Common myeloid progenitor, CD34-positive (primary cell): ENCODE results near the gene MAN1A1.

Experiments used
- CTCF ChIA-PET: fragments of 350-600 bp; sonication (Branson Sonifier 250); formaldehyde crosslinking; loops from one replicate; lab custom pipeline; 2021; ENCODE audit warnings: antibody characterized with exemption; lab: Charles Lee
- POLR2A ChIA-PET: fragments of 350-600 bp; sonication (Branson Sonifier 250); formaldehyde crosslinking; loops from one replicate; lab custom pipeline; 2021; ENCODE audit warnings: antibody characterized with exemption; lab: Charles Lee
- DNase-seq, 3 donors: peaks; one replicate each; pipeline versions ENCODE4 v3.0.0 to v3.0.0-alpha.2; 2013
- H3K27ac ChIP-seq, 2 experiments: 1 replicate in 1 of 2; 2 replicates in 1 of 2; pipeline ENCODE4 v1.7.0; 2013; ENCODE audit warnings: inconsistent platforms in 2 of 2, low read length in 2 of 2, mild to moderate bottlenecking in 2 of 2, low read depth in 1 of 2, moderate library complexity in 1 of 2; ENCODE audit not compliant: severe bottlenecking in 2 of 2, insufficient read depth in 1 of 2, poor library complexity in 1 of 2
- H3K27me3 ChIP-seq, 5 experiments: replicated peaks in 2 of 5; 1 replicate in 3 of 5; 2 replicates in 2 of 5; pipeline versions ENCODE4 v1.6.1 to v1.7.0; 2013; ENCODE audit warnings: low read length in 4 of 5, mild to moderate bottlenecking in 2 of 5, moderate library complexity in 2 of 5, inconsistent platforms in 1 of 5; ENCODE audit not compliant: insufficient read depth in 5 of 5, control insufficient read depth in 4 of 5
- H3K36me3 ChIP-seq, 4 experiments: 1 replicate in 2 of 4; 2 replicates in 2 of 4; pipeline versions ENCODE4 v1.6.1 to v1.7.0; 2013; ENCODE audit warnings: low read length in 3 of 4, control low read depth in 1 of 4, mild to moderate bottlenecking in 1 of 4; ENCODE audit not compliant: control insufficient read depth in 4 of 4, insufficient read depth in 4 of 4
- H3K4me1 ChIP-seq, 4 experiments: 1 replicate in 3 of 4; 2 replicates in 1 of 4; pipeline versions ENCODE4 v1.6.1 to v1.7.1; 2013; ENCODE audit warnings: low read length in 3 of 4, mild to moderate bottlenecking in 3 of 4, control low read depth in 1 of 4, inconsistent platforms in 1 of 4, moderate library complexity in 1 of 4; ENCODE audit not compliant: control insufficient read depth in 4 of 4, insufficient read depth in 4 of 4; ENCODE audit errors: control extremely low read depth in 1 of 4
- H3K4me3 ChIP-seq, 7 experiments: 1 replicate in 4 of 7; 2 replicates in 3 of 7; pipeline versions ENCODE4 v1.5.1 to v1.7.0; 2013; ENCODE audit warnings: mild to moderate bottlenecking in 7 of 7, low read length in 6 of 7, moderate library complexity in 6 of 7, inconsistent platforms in 2 of 7, low read depth in 2 of 7, control low read depth in 1 of 7; ENCODE audit not compliant: insufficient read depth in 4 of 7, control insufficient read depth in 1 of 7; ENCODE audit errors: extremely low read depth in 1 of 7
- H3K9me3 ChIP-seq, 5 experiments: 1 replicate in 4 of 5; 2 replicates in 1 of 5; pipeline versions ENCODE4 v1.6.1 to v1.7.1; 2013; ENCODE audit warnings: low read length in 4 of 5, mild to moderate bottlenecking in 2 of 5, inconsistent platforms in 1 of 5, low read depth in 1 of 5, moderate library complexity in 1 of 5; ENCODE audit not compliant: control insufficient read depth in 4 of 5, insufficient read depth in 2 of 5; ENCODE audit errors: control extremely low read depth in 1 of 5
- WGBS: methylation state at CpG from one replicate; pipeline ENCODE4 v1.1.5; 2013; ENCODE audit not compliant: insufficient coverage; 5-methylcytosine and 5-hydroxymethylcytosine counted together

The MAN1A1 gene

DNA sequence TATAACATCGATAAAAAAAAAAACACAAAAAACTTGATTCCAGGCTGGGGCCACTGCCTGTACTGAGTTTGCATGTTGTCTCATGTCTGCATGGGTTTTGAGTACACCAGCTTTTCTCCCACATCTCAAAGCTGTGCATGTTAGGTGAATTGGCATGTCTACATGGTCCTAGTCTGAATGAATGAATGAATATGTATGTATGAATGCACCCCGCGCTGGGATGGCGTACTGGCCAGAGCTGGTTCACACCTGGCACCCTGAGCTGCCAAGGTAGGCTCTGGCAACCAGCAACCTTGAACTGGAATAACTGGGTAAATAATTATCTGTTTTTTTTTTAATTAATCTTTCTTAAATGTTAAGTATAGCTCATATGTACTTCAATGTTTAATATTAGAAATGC is 131.0 kb downstream of the MAN1A1 start:
- no CpG with 5 or more reads among the region's 4 CpGs for WGBS
- Histone ChIP-seq H3K4me1 (no peaks in the 10 kb centered on the region), H3K27me3 (no peaks in the 10 kb centered on the region), H3K9me3 (no peaks in the 10 kb centered on the region), H3K4me3 (no peak overlapping the region), H3K27ac (no peak overlapping the region), H3K36me3 (peaks cover under 1 to 11% (median 4%) of the 10 kb centered on the region in 4 experiments)
- no peak for DNase-seq
- ChIA-PET POLR2A (no interaction called here), CTCF (interaction anchor here (0.7 to 2.4 kb wide), 3 partner anchors 9 to 14 kb away, joined by 3 to 9 read pairs (median 4); no protein-coding TSS in a partner anchor)

DNA sequence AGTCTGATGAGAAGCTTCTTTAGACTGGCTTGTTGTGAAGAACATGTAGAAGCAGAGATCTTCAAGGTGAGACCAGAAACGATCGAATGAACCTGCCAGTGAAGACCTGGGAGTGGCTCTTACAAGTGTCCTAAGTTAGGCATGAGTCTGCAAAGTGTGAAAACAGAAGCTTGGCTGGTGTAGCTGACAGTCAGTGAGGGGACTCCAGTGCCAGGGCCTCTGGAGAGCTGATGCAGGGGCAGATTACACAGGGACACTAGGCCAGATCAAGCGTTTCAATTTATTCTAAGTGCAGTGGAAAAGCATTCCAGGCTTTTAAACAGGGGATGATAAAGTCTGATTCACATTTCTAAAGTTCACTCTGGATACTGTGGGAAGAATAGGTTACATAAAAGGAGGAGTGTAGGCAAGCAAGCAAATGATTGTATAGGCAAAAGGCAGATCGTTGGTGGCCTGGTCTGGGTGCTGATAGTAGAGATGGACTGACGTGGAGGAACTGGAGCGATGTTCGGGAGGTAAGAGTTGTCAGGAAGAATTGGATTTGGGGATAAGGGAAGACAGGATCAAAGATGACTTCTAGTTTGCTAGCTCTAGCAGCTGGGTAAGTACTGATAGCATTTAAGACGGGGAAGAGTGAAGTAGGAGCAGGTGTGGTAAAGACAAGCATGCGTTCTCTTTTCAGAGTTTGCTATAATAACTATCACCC is 133.5 kb downstream of the MAN1A1 start:
- Histone ChIP-seq H3K27me3 (no peaks in the 10 kb centered on the region), H3K27ac (no peak overlapping the region), H3K4me1 (no peaks in the 10 kb centered on the region), H3K36me3 (peaks cover 4 to 15% (median 5%) of the 10 kb centered on the region in 4 experiments), H3K9me3 (no peaks in the 10 kb centered on the region), H3K4me3 (no peak overlapping the region)
- ChIA-PET POLR2A (no interaction called here), CTCF (no interaction called here)
- WGBS = 99% methylated on average over 7 of the region's 9 CpGs
- no peak for DNase-seq

DNA sequence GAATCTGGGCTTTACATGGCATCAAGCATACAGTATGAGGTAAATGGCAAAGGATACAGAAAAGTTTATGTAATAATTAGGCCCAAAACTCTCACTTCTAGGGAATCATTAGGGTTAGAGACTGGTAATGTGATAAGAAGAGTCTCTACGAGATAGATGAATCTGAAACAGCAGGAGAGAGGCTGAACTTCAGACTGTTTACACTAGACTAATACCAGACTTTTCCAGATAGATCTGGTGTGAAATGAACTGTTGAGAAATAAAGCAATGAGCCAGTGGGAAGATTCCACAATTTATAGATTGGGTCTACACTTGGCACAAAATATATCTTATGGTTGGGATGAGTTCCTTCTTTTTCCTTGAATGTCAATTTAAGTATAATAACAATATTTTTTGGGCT is 134.3 kb downstream of the MAN1A1 start:
- H3K4me1 ChIP-seq = no peaks in the 10 kb centered on the region
- H3K27ac ChIP-seq = no peak overlapping the region
- ChIA-PET CTCF (no interaction called here), POLR2A (no interaction called here)
- H3K9me3 ChIP-seq = no peaks in the 10 kb centered on the region
- peaks cover 5 to 15% (median 7%) of the 10 kb centered on the region in 4 experiments for H3K36me3 ChIP-seq
- no CpG with 5 or more reads among the region's 1 CpG for WGBS
- H3K27me3 ChIP-seq = no peaks in the 10 kb centered on the region
- DNase-seq = no peak
- no peak overlapping the region for H3K4me3 ChIP-seq

DNA sequence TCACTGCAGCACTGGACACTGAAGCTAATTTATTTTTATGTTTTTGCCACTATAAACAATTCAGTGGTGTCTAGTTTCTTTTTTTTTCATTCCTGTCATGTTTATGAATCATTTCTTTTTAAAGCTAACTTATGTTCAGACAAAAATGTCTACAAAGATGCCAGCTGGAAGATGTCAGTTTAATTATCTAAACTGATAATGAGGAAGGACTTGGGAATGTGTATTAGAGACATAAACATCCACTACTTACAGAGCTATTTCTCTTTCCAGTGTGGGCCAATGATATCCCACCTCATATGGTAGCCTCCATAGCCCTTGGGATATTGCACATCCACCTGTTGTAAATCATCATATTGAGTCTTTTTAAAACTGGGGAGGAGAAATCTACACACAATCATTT is 139.0 kb downstream of the MAN1A1 start:
- Histone ChIP-seq H3K27ac (no peak overlapping the region), H3K9me3 (no peaks in the 10 kb centered on the region), H3K27me3 (no peaks in the 10 kb centered on the region), H3K4me1 (peaks cover 0 to 21% (median 3%) of the 10 kb centered on the region in 4 experiments), H3K4me3 (no peak overlapping the region), H3K36me3 (peaks cover 3 to 25% (median 12%) of the 10 kb centered on the region in 4 experiments)
- DNase-seq = no peak
- ChIA-PET CTCF (interaction anchor here (0.8 kb wide), 1 partner anchor 20 kb away, joined by 5 read pairs; no protein-coding TSS in a partner anchor), POLR2A (no interaction called here)

DNA sequence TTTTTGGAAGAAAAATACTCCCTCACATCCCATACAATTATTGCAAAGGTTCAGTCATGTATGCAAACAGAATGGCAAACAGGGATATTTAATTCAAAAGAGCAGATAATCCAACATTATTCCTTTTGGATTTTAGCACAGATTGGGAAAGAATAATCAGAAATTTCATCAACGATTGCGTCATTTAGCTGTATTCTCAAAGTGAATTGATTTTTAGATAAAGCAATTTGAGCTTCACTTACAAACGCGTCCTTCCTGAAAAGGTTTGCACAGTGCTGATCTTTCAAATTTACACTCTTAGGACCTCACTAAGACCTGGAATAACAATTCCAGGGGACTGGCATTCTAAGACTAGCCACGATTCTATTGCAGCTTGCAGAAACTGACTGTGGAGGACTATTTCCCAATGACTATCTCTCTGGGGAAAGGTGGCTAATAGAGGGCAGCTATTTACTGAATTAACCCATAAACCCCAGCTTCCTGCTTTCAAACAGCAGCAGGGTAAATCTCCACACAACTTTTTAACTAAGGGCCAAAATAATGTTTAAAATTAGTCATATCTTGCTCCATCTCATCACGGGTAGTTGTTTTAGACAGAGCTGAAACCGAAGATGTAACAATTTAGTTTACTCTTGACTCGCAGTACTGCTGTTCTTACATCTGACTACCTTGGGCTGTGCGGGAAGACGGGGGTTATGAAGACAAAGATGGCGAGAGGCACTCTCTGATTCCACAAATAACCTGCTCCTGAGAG is 139.9 kb downstream of the MAN1A1 start:
- peaks cover 0 to 21% (median 3%) of the 10 kb centered on the region in 4 experiments for H3K4me1 ChIP-seq
- ChIA-PET CTCF (interaction anchor here (0.9 to 1.4 kb wide), 3 partner anchors 9 to 59 kb away, joined by 3 to 4 read pairs (median 4); no protein-coding TSS in a partner anchor), POLR2A (interaction anchor here (0.7 kb wide), 1 partner anchor 72 kb away, joined by 3 read pairs; no protein-coding TSS in a partner anchor)
- H3K36me3 ChIP-seq = peaks cover 3 to 29% (median 15%) of the 10 kb centered on the region in 4 experiments
- 87% methylated on average over 9 of the region's 11 CpGs for WGBS
- DNase-seq = no peak
- no peak overlapping the region for H3K27ac ChIP-seq
- H3K9me3 ChIP-seq = no peaks in the 10 kb centered on the region
- no peaks in the 10 kb centered on the region for H3K27me3 ChIP-seq
- H3K4me3 ChIP-seq = no peak overlapping the region

DNA sequence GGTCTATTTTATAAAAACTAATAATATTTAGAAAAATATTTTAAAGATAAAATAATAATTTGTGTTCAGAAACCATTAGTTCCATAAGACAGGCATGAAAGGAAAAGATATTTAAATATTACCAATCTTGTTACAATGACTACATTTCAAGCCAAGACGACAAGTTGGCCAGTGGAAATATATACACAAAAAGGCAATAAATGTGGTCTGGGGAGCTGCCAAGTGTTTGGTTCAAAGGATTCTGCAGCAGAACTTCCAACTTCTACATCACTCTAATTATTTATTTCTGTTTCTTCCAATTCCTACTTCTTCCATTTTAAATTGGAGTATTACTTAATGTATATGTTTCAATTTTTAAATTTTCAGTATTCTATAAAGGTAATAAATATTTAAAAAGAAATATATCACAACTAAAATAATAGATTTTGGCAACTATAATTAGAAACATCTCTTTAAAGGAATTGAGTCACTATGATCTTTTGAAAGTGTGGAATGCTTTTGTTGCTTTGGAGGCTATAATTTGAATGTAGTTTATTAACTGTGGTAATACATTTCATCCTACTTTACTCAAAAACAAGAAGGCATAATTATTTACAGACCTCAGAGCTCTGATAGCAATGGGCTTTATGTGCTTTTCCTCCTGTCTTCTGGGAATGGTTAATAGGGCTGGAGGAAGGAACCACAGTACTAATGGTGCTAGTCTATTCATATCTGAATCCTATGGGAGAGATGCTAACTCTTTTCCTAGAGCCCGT is 141.4 kb downstream of the MAN1A1 start:
- POLR2A ChIA-PET = no interaction called here
- DNase-seq = peak; percentile 6 to 53 (median 28)
- Histone ChIP-seq H3K4me1 (peaks cover 0 to 21% (median 3%) of the 10 kb centered on the region in 4 experiments), H3K27me3 (no peaks in the 10 kb centered on the region), H3K9me3 (no peaks in the 10 kb centered on the region), H3K4me3 (no peak overlapping the region), H3K27ac (no peak overlapping the region), H3K36me3 (peaks cover 8 to 43% (median 27%) of the 10 kb centered on the region in 4 experiments)
- CTCF ChIA-PET = no interaction called here
- 100% methylated on average over 1 of the region's 2 CpGs for WGBS
